Femur (tissue), 1 donor: Measurements from ENCODE around the gene DRD4.

Experiments
- DNase-seq: peaks from one replicate; pipeline ENCODE4 v3.0.0-alpha.2; 2017

DRD4 gene

GRCh38 chr11:623349-623869, 13.7 kb upstream of the DRD4 start:
- DNase-seq: peak; percentile 25

GRCh38 chr11:623999-624704, 12.9 kb upstream of the DRD4 start:
- DNase-seq: peak; percentile 34

- DNase-seq: peak; percentile 26
These were observed 12.1 kb upstream of the DRD4 start, which contains the start of gene CDHR5 for GRCh38 chr11:624705-625635. CDHR5 (minus strand) TSS chr11:624955; CDS start chr11:624902, 53 bp downstream.

- peak; percentile 28 for DNase-seq
These were observed 11.3 kb upstream of the DRD4 start for GRCh38 chr11:625636-626268.

- peak; percentile 26 for DNase-seq
These were observed 10.4 kb upstream of the DRD4 start, which contains the start of gene SCT for GRCh38 chr11:626475-627307. SCT (minus strand) TSS chr11:627181; CDS start chr11:627143, 38 bp downstream.

- DNase-seq: no peak
These were observed 9.8 kb upstream of the DRD4 start for GRCh38 chr11:627308-627576.

GRCh38 chr11:628056-628455, 9.0 kb upstream of the DRD4 start:
- DNase-seq: no peak

- DNase-seq: peak; percentile 51
These were observed 7.9 kb upstream of the DRD4 start for GRCh38 chr11:629237-629583.

- no peak for DNase-seq
These were observed 6.2 kb upstream of the DRD4 start for GRCh38 chr11:630871-631270.

- no peak for DNase-seq
These were observed 1.0 kb upstream of the DRD4 start for GRCh38 chr11:635945-636510.

GRCh38 chr11:637333-637592, 194 bp downstream of the DRD4 start:
- no peak for DNase-seq

GRCh38 chr11:637593-638521, 788 bp downstream of the DRD4 start:
- DNase-seq: no peak

GRCh38 chr11:638631-639331, 1.7 kb downstream of the DRD4 start:
- DNase-seq: no peak

GRCh38 chr11:639332-639955, 2.4 kb downstream of the DRD4 start:
- no peak for DNase-seq

- DNase-seq: no peak
These were observed 3.1 kb downstream of the DRD4 start for GRCh38 chr11:640021-640706.

GRCh38 chr11:641806-642370, 4.8 kb downstream of the DRD4 start:
- no peak for DNase-seq

GRCh38 chr11:643366-643765, 6.3 kb downstream of the DRD4 start:
- no peak for DNase-seq

- no peak for DNase-seq
These were observed 7.0 kb downstream of the DRD4 start for GRCh38 chr11:643849-644738.
